Thoracic aorta (tissue), 2 donors: ENCODE results near the gene CGREF1. TPM values are rescaled to one million over a fixed set of nuclear protein-coding genes. Genes with fewer than 3 reads are reported as not detected.

Source experiments
- ATAC-seq: fragments of 150-250 bp; one replicate; pipeline ENCODE4 v1.8.0; 2017; ENCODE audit warnings: low read depth; ENCODE audit not compliant: insufficient number of reproducible peaks, low FRiP score
- DNase-seq: peaks from one replicate; pipeline ENCODE4 v3.0.0-alpha.2; 2020; ENCODE audit warnings: low spot score
- H3K27ac ChIP-seq, 2 donors: fragments of 200-600 bp; sonication (generic); 1 replicate in 1 of 2; 2 replicates in 1 of 2; pipeline ENCODE4 v1.5.1; 2016; ENCODE audit warnings: mild to moderate bottlenecking in 2 of 2, moderate library complexity in 2 of 2
- H3K27me3 ChIP-seq: fragments of 200-600 bp; sonication (generic); replicated peaks from 2 replicates; pipeline ENCODE4 v1.6.0; 2016; ENCODE audit warnings: mild to moderate bottlenecking; ENCODE audit not compliant: insufficient read depth
- H3K36me3 ChIP-seq: fragments of 200-600 bp; sonication (generic); one replicate; pipeline ENCODE4 v1.5.1; 2016
- H3K4me1 ChIP-seq, 2 donors: fragments of 200-600 bp; sonication (generic); 1 replicate in 1 of 2; 2 replicates in 1 of 2; pipeline versions ENCODE4 v1.5.1 to v1.6.0; 2016; ENCODE audit warnings: low read depth in 2 of 2, mild to moderate bottlenecking in 1 of 2; ENCODE audit not compliant: control insufficient read depth in 1 of 2
- H3K4me3 ChIP-seq: fragments of 200-600 bp; sonication (generic); 2 replicates; pipeline ENCODE4 v1.5.1; 2016; ENCODE audit warnings: mild to moderate bottlenecking
- H3K9me3 ChIP-seq: fragments of 200-600 bp; sonication (generic); 2 replicates; pipeline ENCODE4 v1.5.1; 2016
- CTCF ChIP-seq: fragments of 200-600 bp; sonication (generic); IDR thresholded peaks from one replicate; pipeline ENCODE4 v1.5.1; 2019; ENCODE audit warnings: antibody characterized with exemption
- total RNA-seq, 2 donors: library from RNA; depleted of rRNA; stranded (reverse); fragments of >200 nt; gene quantifications; one replicate each; pipeline versions ENCODE4 v1.1.0 to v1.2.3, GENCODE V29; 2016

CGREF1 gene
- total RNA-seq, 2 donors from 2014 or later = 18.8 to 19.8 TPM

GRCh38 chr2:27145682-27146081, 26.8 kb upstream of the CGREF1 start:
- H3K36me3 ChIP-seq = no peaks in the 10 kb centered on the region
- ATAC-seq (no peak), DNase-seq (no peak)
- no peaks in the 10 kb centered on the region for H3K4me1 ChIP-seq
- no peaks in the 10 kb centered on the region for H3K9me3 ChIP-seq
- no peak overlapping the region for H3K4me3 ChIP-seq
- no peak overlapping the region for H3K27ac ChIP-seq
- no peaks in the 10 kb centered on the region for H3K27me3 ChIP-seq
- TF ChIP-seq CTCF = no peak

GRCh38 chr2:27143285-27143684, 24.4 kb upstream of the CGREF1 start:
- ATAC-seq (no peak), DNase-seq (no peak)
- no peak for TF ChIP-seq CTCF
- no peaks in the 10 kb centered on the region for H3K9me3 ChIP-seq
- no peaks in the 10 kb centered on the region for H3K27me3 ChIP-seq
- H3K4me3 ChIP-seq = no peak overlapping the region
- no peaks in the 10 kb centered on the region for H3K36me3 ChIP-seq
- no peaks in the 10 kb centered on the region for H3K4me1 ChIP-seq
- no peak overlapping the region for H3K27ac ChIP-seq

- no peak for DNase-seq
- H3K4me3 ChIP-seq = no peak within 1 kb of the TSS
- no peaks in the 10 kb centered on the region for H3K9me3 ChIP-seq
- no peaks in the 10 kb centered on the region for H3K4me1 ChIP-seq
- ATAC-seq = no peak
- H3K27me3 ChIP-seq = no peaks in the 10 kb centered on the region
- no peak within 1 kb of the TSS for H3K27ac ChIP-seq
- no peaks in the 10 kb centered on the region for H3K36me3 ChIP-seq
- TF ChIP-seq CTCF = no peak
These were observed 20.4 kb upstream of the CGREF1 start, which contains the start of gene PRR30 for GRCh38 chr2:27139310-27139709. Gene PRR30, minus strand, starts transcription at chr2:27139410. Its CDS starts 1,081 bp downstream, at chr2:27138329.

- H3K27ac ChIP-seq = no peak overlapping the region
- ATAC-seq = no peak
- no peak for TF ChIP-seq CTCF
These were observed 19.2 kb upstream of the CGREF1 start for GRCh38 chr2:27138111-27138510.

GRCh38 chr2:27137322-27137935, 18.5 kb upstream of the CGREF1 start:
- Histone ChIP-seq H3K36me3 (no peaks in the 10 kb centered on the region), H3K4me3 (no peak overlapping the region), H3K27me3 (no peaks in the 10 kb centered on the region), H3K9me3 (no peaks in the 10 kb centered on the region), H3K27ac (no peak overlapping the region), H3K4me1 (peaks cover 8 to 15% of the 10 kb centered on the region in 2 donors)
- DNase-seq = no peak
- ATAC-seq = no peak
- no peak for TF ChIP-seq CTCF

More at GRCh38 chr2:27138111-27138510, 19.2 kb upstream of the CGREF1 start:
- DNase-seq = no peak
- H3K4me1 ChIP-seq = peaks cover 5 to 8% of the 10 kb centered on the region in 2 donors
- no peaks in the 10 kb centered on the region for H3K27me3 ChIP-seq
- H3K9me3 ChIP-seq = no peaks in the 10 kb centered on the region
- no peak overlapping the region for H3K4me3 ChIP-seq
- no peaks in the 10 kb centered on the region for H3K36me3 ChIP-seq
